ENCODE data around the gene BTBD2.

BTBD2 gene

GRCh38 chr19:1985588-1986356 lies 29.7 kb downstream of the BTBD2 start:
- no peak for DNase-seq (ENCODE audit: low spot score)

GRCh38 chr19:1984357-1984756 lies 31.2 kb downstream of the BTBD2 start:
- no peak for DNase-seq (ENCODE audit: low spot score)

GRCh38 chr19:1981253-1981652 lies 34.3 kb downstream of the BTBD2 start:
- no peak for DNase-seq (ENCODE audit: low spot score)

GRCh38 chr19:1980809-1981181 lies 34.7 kb downstream of the BTBD2 start:
- no peak for DNase-seq (ENCODE audit: low spot score)

GRCh38 chr19:1980091-1980808 lies 35.3 kb downstream of the BTBD2 start:
- DNase-seq (ENCODE audit: low spot score): no peak

GRCh38 chr19:1979642-1980041 lies 35.9 kb downstream of the BTBD2 start:
- DNase-seq (ENCODE audit: low spot score): no peak

- DNase-seq (ENCODE audit: low spot score): no peak
Measured at GRCh38 chr19:1979017-1979416, 36.5 kb downstream of the BTBD2 start.

- DNase-seq (ENCODE audit: low spot score): no peak
Measured at GRCh38 chr19:1978346-1978894, 37.1 kb downstream of the BTBD2 start.

- DNase-seq (ENCODE audit: low spot score): no peak
Measured at GRCh38 chr19:1977120-1977519, 38.4 kb downstream of the BTBD2 start.

GRCh38 chr19:1975162-1975480 lies 40.4 kb downstream of the BTBD2 start:
- DNase-seq (ENCODE audit: low spot score): peak; percentile 22

GRCh38 chr19:1974381-1975161 lies 40.9 kb downstream of the BTBD2 start:
- no peak for DNase-seq (ENCODE audit: low spot score)

- no peak for DNase-seq (ENCODE audit: low spot score)
Measured at GRCh38 chr19:1970806-1971502, 44.6 kb downstream of the BTBD2 start.

GRCh38 chr19:1970003-1970805 lies 45.3 kb downstream of the BTBD2 start:
- DNase-seq (ENCODE audit: low spot score): peak; percentile 30

GRCh38 chr19:1969176-1970002 lies 46.1 kb downstream of the BTBD2 start:
- no peak for DNase-seq (ENCODE audit: low spot score)

- no peak for DNase-seq (ENCODE audit: low spot score)
Measured at GRCh38 chr19:1968279-1969175, 47.0 kb downstream of the BTBD2 start.

GRCh38 chr19:1967087-1967608 lies 48.4 kb downstream of the BTBD2 start:
- no peak for DNase-seq (ENCODE audit: low spot score)

- DNase-seq (ENCODE audit: low spot score): no peak
Measured at GRCh38 chr19:1962674-1963073, 52.8 kb downstream of the BTBD2 start.

GRCh38 chr19:1961000-1961883 lies 54.3 kb downstream of the BTBD2 start:
- no peak for DNase-seq (ENCODE audit: low spot score)
